Activated B cell treated with CpG ODN at 0.5 μM for 24 hours (primary cell): Measurements from ENCODE around the gene CLRN1. TPM values are rescaled to one million over a fixed set of nuclear protein-coding genes. Genes with fewer than 3 reads are reported as not detected.
"Not testable (repeated sequence)": the region's sequence is repeated elsewhere in the genome, so short reads cannot be mapped to it uniquely, and the experiment has no call there.

Experiments
- ATAC-seq: fragments of 200-7000 bp; cut with Tn5 transposase; one replicate; pipeline ENCODE4 v1.10.0; 2021; ENCODE audit warnings: low read depth, mild to moderate bottlenecking, moderate library complexity
- CTCF ChIA-PET: fragments of 350-600 bp; sonication (Branson Sonifier 250); formaldehyde crosslinking; loops from one replicate; lab custom pipeline; 2021; ENCODE audit warnings: antibody characterized with exemption; lab: Charles Lee
- POLR2A ChIA-PET: fragments of 350-600 bp; sonication (Branson Sonifier 250); formaldehyde crosslinking; loops from one replicate; lab custom pipeline; 2021; ENCODE audit warnings: antibody characterized with exemption; lab: Charles Lee
- DNase-seq: peaks from one replicate; pipeline ENCODE4 v3.0.0; 2022
- H3K27ac Mint-ChIP-seq: one replicate; pipeline ENCODE4 v1.8.0; 2020; ENCODE audit warnings: mixed read lengths
- H3K27me3 Mint-ChIP-seq: one replicate; pipeline ENCODE4 v1.8.0; 2021; ENCODE audit warnings: mixed read lengths
- H3K36me3 Mint-ChIP-seq: one replicate; pipeline ENCODE4 v1.8.0; 2021; ENCODE audit warnings: low read depth, mixed read lengths
- H3K4me1 Mint-ChIP-seq: one replicate; pipeline ENCODE4 v1.8.0; 2021; ENCODE audit warnings: mixed read lengths
- H3K4me3 Mint-ChIP-seq: one replicate; pipeline ENCODE4 v1.8.0; 2020; ENCODE audit warnings: mild to moderate bottlenecking, mixed read lengths
- H3K9me3 Mint-ChIP-seq: one replicate; pipeline ENCODE4 v1.8.0; 2020; ENCODE audit warnings: mixed read lengths
- CTCF ChIP-seq: fragments of 200-600 bp; IDR thresholded peaks from one replicate; pipeline ENCODE4 v1.8.0; 2022; ENCODE audit warnings: antibody characterized with exemption, mild to moderate bottlenecking
- intact Hi-C: fragments of 100-400 bp; cut with micrococcal nuclease; formaldehyde crosslinking; loops from one replicate; pipeline ENCODE4 v1.15.1; 2024
- total RNA-seq: library from RNA; stranded (reverse); gene quantifications from 2 replicates; pipeline ENCODE4 v1.2.3, GENCODE V29; 2022

Gene CLRN1
- total RNA-seq, 1 donor from 2014 or later, result not detected

GRCh38 chr3:150995510-150995909 is 23.0 kb upstream of the CLRN1 start:
- H3K9me3 Mint-ChIP-seq, result no peaks in the 10 kb centered on the region
- POLR2A ChIA-PET, result no interaction called here
- intact Hi-C loops, result no loop called here

GRCh38 chr3:150989208-150989607 is 16.7 kb upstream of the CLRN1 start:
- Mint-ChIP-seq H3K9me3 (peaks cover 5% of the 10 kb centered on the region), H3K27me3 (peaks cover 11% of the 10 kb centered on the region), H3K36me3 (no peaks in the 10 kb centered on the region), H3K27ac (no peak overlapping the region), H3K4me1 (peaks cover 4% of the 10 kb centered on the region), H3K4me3 (no peak overlapping the region)
- ATAC-seq (no peak), DNase-seq (no peak)
- intact Hi-C loops, result no loop called here
- POLR2A ChIA-PET, result no interaction called here
- CTCF ChIA-PET, result no interaction called here
- no peak for TF ChIP-seq CTCF

More at GRCh38 chr3:150995510-150995909, 23.0 kb upstream of the CLRN1 start:
- no peak overlapping the region for H3K4me3 Mint-ChIP-seq
- TF ChIP-seq CTCF, result no peak
- ATAC-seq, result no peak
- H3K27me3 Mint-ChIP-seq, result peaks cover 10% of the 10 kb centered on the region
- CTCF ChIA-PET, result no interaction called here
- DNase-seq, result no peak
- no peaks in the 10 kb centered on the region for H3K4me1 Mint-ChIP-seq
- no peaks in the 10 kb centered on the region for H3K36me3 Mint-ChIP-seq
- H3K27ac Mint-ChIP-seq, result no peak overlapping the region

GRCh38 chr3:150988395-150988794 is 15.9 kb upstream of the CLRN1 start:
- H3K4me1 Mint-ChIP-seq, intact Hi-C loops, POLR2A ChIA-PET, ATAC-seq, H3K36me3 Mint-ChIP-seq, H3K9me3 Mint-ChIP-seq, DNase-seq, H3K27ac Mint-ChIP-seq, H3K4me3 Mint-ChIP-seq, CTCF ChIA-PET: not testable (repeated sequence)
- peaks cover 11% of the 10 kb centered on the region for H3K27me3 Mint-ChIP-seq

- TF ChIP-seq CTCF, result no peak
- POLR2A ChIA-PET, result no interaction called here
- ATAC-seq (no peak), DNase-seq (no peak)
- Mint-ChIP-seq H3K9me3 (peaks cover 5% of the 10 kb centered on the region), H3K36me3 (no peaks in the 10 kb centered on the region), H3K4me1 (peaks cover 4% of the 10 kb centered on the region), H3K27ac (no peak overlapping the region), H3K4me3 (no peak overlapping the region), H3K27me3 (peaks cover 6% of the 10 kb centered on the region)
- CTCF ChIA-PET, result no interaction called here
- intact Hi-C loops, result no loop called here
Measured at GRCh38 chr3:150985711-150986110, 13.2 kb upstream of the CLRN1 start.

- Mint-ChIP-seq H3K27ac (no peak overlapping the region), H3K4me3 (no peak overlapping the region), H3K27me3 (peaks cover 6% of the 10 kb centered on the region), H3K36me3 (no peaks in the 10 kb centered on the region), H3K9me3 (peaks cover 5% of the 10 kb centered on the region), H3K4me1 (peaks cover 4% of the 10 kb centered on the region)
- intact Hi-C loops, result no loop called here
- ATAC-seq (no peak), DNase-seq (no peak)
- ChIA-PET POLR2A (no interaction called here), CTCF (no interaction called here)
- no peak for TF ChIP-seq CTCF
Measured at GRCh38 chr3:150984066-150984465, 11.5 kb upstream of the CLRN1 start.

- Mint-ChIP-seq H3K36me3 (no peaks in the 10 kb centered on the region), H3K4me1 (no peaks in the 10 kb centered on the region), H3K27ac (no peak overlapping the region), H3K9me3 (no peaks in the 10 kb centered on the region), H3K4me3 (no peak overlapping the region), H3K27me3 (peaks cover 12% of the 10 kb centered on the region)
- ChIA-PET CTCF (no interaction called here), POLR2A (no interaction called here)
- intact Hi-C loops, result no loop called here
- no peak for DNase-seq
- no peak for ATAC-seq
- no peak for TF ChIP-seq CTCF
Measured at GRCh38 chr3:150978566-150979148, 6.1 kb upstream of the CLRN1 start.
